ENCODE measurements around the gene GBP3.

GBP3 gene

DNA sequence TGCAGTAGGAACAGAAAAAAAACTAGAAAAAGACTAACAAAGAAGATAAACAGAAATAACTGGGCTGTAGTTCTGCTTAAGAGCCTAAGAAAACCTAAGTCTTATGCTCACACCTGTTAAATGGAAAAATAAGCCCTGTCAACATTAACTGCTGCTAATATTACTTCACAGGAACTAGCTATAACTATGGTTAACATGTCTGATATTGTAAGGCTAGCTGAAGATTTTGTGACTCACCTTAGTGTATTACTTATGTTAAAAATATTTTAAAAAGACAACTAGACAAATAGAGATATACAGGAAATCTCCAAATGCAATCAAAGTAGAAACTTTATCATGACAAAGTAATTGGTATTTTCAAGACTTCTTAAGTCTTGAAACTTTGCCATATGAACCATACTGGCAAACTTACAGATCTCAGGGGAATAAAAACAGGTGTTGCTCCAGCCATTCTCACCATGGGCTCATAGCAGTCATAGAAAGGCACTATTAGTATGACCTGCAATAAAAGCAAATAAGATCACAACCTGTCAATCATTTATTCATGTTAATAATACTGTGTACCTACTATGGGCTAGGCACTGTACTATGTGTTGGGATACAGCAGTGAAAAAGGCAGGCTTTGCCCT, 60.9 kb downstream of the GBP3 start:
- no peaks in the 10 kb centered on the region for H3K9me3 ChIP-seq (ENCODE audit: low read length)
- H3K9me2 ChIP-seq (ENCODE audit: low read depth, low read length), result no peaks in the 10 kb centered on the region
- H3K9ac ChIP-seq (ENCODE audit: low read length), result no peak overlapping the region
- no peak overlapping the region for H3K4me2 ChIP-seq (ENCODE audit: low read length)
- TF ChIP-seq, protein P1, sequence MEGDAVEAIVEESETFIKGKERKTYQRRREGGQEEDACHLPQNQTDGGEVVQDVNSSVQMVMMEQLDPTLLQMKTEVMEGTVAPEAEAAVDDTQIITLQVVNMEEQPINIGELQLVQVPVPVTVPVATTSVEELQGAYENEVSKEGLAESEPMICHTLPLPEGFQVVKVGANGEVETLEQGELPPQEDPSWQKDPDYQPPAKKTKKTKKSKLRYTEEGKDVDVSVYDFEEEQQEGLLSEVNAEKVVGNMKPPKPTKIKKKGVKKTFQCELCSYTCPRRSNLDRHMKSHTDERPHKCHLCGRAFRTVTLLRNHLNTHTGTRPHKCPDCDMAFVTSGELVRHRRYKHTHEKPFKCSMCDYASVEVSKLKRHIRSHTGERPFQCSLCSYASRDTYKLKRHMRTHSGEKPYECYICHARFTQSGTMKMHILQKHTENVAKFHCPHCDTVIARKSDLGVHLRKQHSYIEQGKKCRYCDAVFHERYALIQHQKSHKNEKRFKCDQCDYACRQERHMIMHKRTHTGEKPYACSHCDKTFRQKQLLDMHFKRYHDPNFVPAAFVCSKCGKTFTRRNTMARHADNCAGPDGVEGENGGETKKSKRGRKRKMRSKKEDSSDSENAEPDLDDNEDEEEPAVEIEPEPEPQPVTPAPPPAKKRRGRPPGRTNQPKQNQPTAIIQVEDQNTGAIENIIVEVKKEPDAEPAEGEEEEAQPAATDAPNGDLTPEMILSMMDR (IDR thresholded peaks at IDR 0.05; ENCODE audit: low read length), result no peak
- TF ChIP-seq EZH2 (IDR thresholded peaks at IDR 0.05; ENCODE audit: borderline replicate concordance, low read length), result no peak
- no peaks in the 10 kb centered on the region for H3K4me1 ChIP-seq (ENCODE audit: insufficient read depth, low read length, severe bottlenecking)
- H2AFZ ChIP-seq (ENCODE audit: low read length), result no peak overlapping the region
- H3K27ac ChIP-seq (ENCODE audit: low read depth, low read length, poor library complexity, severe bottlenecking), result no peak overlapping the region
- H3K36me3 ChIP-seq (ENCODE audit: insufficient read depth, low read length), result peaks cover 61% of the 10 kb centered on the region
- no peaks in the 10 kb centered on the region for H3F3A ChIP-seq (ENCODE audit: insufficient read depth, low read length)
- no peaks in the 10 kb centered on the region for H3K79me2 ChIP-seq (ENCODE audit: insufficient read depth, low read length)
- H4K20me1 ChIP-seq (ENCODE audit: insufficient read depth, low read length), result no peaks in the 10 kb centered on the region
- no peaks in the 10 kb centered on the region for H3K27me3 ChIP-seq (ENCODE audit: insufficient read depth, low read length)
- H3K4me3 ChIP-seq (ENCODE audit: low read depth, low read length, poor library complexity, severe bottlenecking), result no peak overlapping the region

- Histone ChIP-seq H3K36me3 (ENCODE audit: insufficient read depth, low read length) (peaks cover 62% of the 10 kb centered on the region), H3K4me1 (ENCODE audit: insufficient read depth, low read length, severe bottlenecking) (no peaks in the 10 kb centered on the region), H4K20me1 (ENCODE audit: insufficient read depth, low read length) (no peaks in the 10 kb centered on the region), H3K9me2 (ENCODE audit: low read depth, low read length) (no peaks in the 10 kb centered on the region), H3K9ac (ENCODE audit: low read length) (no peak overlapping the region), H3K9me3 (ENCODE audit: low read length) (no peaks in the 10 kb centered on the region), H2AFZ (ENCODE audit: low read length) (no peak overlapping the region), H3K4me3 (ENCODE audit: low read depth, low read length, poor library complexity, severe bottlenecking) (no peak overlapping the region), H3K27ac (ENCODE audit: low read depth, low read length, poor library complexity, severe bottlenecking) (no peak overlapping the region), H3K4me2 (ENCODE audit: low read length) (no peak overlapping the region), H3K27me3 (ENCODE audit: insufficient read depth, low read length) (no peaks in the 10 kb centered on the region), H3F3A (ENCODE audit: insufficient read depth, low read length) (no peaks in the 10 kb centered on the region), H3K79me2 (ENCODE audit: insufficient read depth, low read length) (no peaks in the 10 kb centered on the region)
- TF ChIP-seq EZH2 (IDR thresholded peaks at IDR 0.05; ENCODE audit: borderline replicate concordance, low read length), result no peak
- TF ChIP-seq, protein P1 (IDR thresholded peaks at IDR 0.05; ENCODE audit: low read length), result no peak
Measured at GRCh38 chr1:88961081-88961480, 61.6 kb downstream of the GBP3 start.

Data from OCI-LY1 (cell line).